HepG2 (cell line): ENCODE data around the gene VAT1L. TPM values are rescaled to one million over a fixed set of nuclear protein-coding genes. Genes with fewer than 3 reads are reported as not detected.

Experiments used
- ATAC-seq: fragments of 200-7000 bp; cut with Tn5 transposase; 3 replicates; pipeline ENCODE4 v1.9.1; 2020; ENCODE audit warnings: mild to moderate bottlenecking, moderate library complexity
- BruUV-seq: library from RNA; stranded (reverse); fragments of 400-500 nt; replicated peaks from 2 replicates; lab custom pipeline; 2021; lab: Mats Ljungman, UMichigan
- CTCF ChIA-PET: fragments of 300-600 bp; formaldehyde crosslinking; extraction: SDS; loops from one replicate; lab custom pipeline; 2021; ENCODE audit warnings: low total read pairs, inconsistent platforms, low intra/inter-chr PET ratio; lab: Yijun Ruan, JAX
- POLR2A ChIA-PET: fragments of 350-600 bp; sonication (Branson Sonifier 250); formaldehyde crosslinking; loops from one replicate; lab custom pipeline; 2020; ENCODE audit warnings: antibody characterized with exemption, inconsistent platforms; lab: Yijun Ruan, JAX
- DNase-seq: peaks from one replicate; pipeline ENCODE4 v3.0.0-alpha.2; 2015; ENCODE audit warnings: low spot score
- FAIRE-seq: peaks from 3 replicates; lab custom pipeline; 2011; peaks lifted over from hg19 to GRCh38; lab: Jason Lieb, UNC
- H2AFZ ChIP-seq: one replicate; pipeline ENCODE4 v1.6.1; 2011; ENCODE audit warnings: low read length, inconsistent platforms
- H3K27ac ChIP-seq: fragments of 300-600 bp; 3 replicates; pipeline ENCODE4 v1.8.0; 2011; ENCODE audit warnings: mixed run types, mild to moderate bottlenecking, mixed read lengths, low read length, inconsistent platforms; ENCODE audit not compliant: insufficient read depth; ENCODE audit errors: extremely low read length
- H3K27me3 ChIP-seq, 2 experiments: fragments of 200-600 bp in 1 of 2; 2 replicates in 1 of 2; 3 replicates in 1 of 2; pipeline versions ENCODE4 v1.6.0 to v1.8.0; 2011; ENCODE audit warnings: low read length in 2 of 2, mild to moderate bottlenecking in 2 of 2, moderate library complexity in 2 of 2, inconsistent platforms in 1 of 2; ENCODE audit not compliant: insufficient read depth in 2 of 2, control insufficient read depth in 1 of 2
- H3K36me3 ChIP-seq, 2 experiments: fragments of 200-600 bp in 1 of 2; replicated peaks in 1 of 2; 2 replicates in 1 of 2; 3 replicates in 1 of 2; pipeline versions ENCODE4 v1.5.1 to v1.8.0; 2011; ENCODE audit warnings: low read length in 2 of 2, inconsistent platforms in 1 of 2; ENCODE audit not compliant: insufficient read depth in 2 of 2, control insufficient read depth in 1 of 2
- H3K4me1 ChIP-seq: 2 replicates; pipeline ENCODE4 v1.5.1; 2012; ENCODE audit warnings: low read length, inconsistent platforms; ENCODE audit not compliant: insufficient read depth
- H3K4me2 ChIP-seq: 2 replicates; pipeline ENCODE4 v1.6.0; 2011; ENCODE audit warnings: low read depth, low read length, inconsistent platforms
- H3K4me3 ChIP-seq, 3 experiments: fragments of 200-600 bp in 1 of 3; sonication (generic), shearing (Covaris generic) in 1 of 3; replicated peaks in 1 of 3; 2 replicates each; pipeline ENCODE4 v1.5.1; 2011 to 2016; ENCODE audit warnings: low read length in 3 of 3, inconsistent platforms in 2 of 3, low read depth in 2 of 3, mild to moderate bottlenecking in 2 of 3, control low read depth in 1 of 3, mixed read lengths in 1 of 3; ENCODE audit not compliant: insufficient read depth in 1 of 3
- H3K79me2 ChIP-seq: one replicate; pipeline ENCODE4 v1.6.1; 2011; ENCODE audit warnings: low read length, inconsistent platforms; ENCODE audit not compliant: insufficient read depth
- H3K9ac ChIP-seq: 2 replicates; pipeline ENCODE4 v1.6.0; 2011; ENCODE audit warnings: mild to moderate bottlenecking, low read depth, low read length, inconsistent platforms; ENCODE audit not compliant: insufficient read depth
- H3K9me3 ChIP-seq: 2 replicates; pipeline ENCODE4 v1.5.1; 2012; ENCODE audit warnings: mild to moderate bottlenecking, low read length
- H4K20me1 ChIP-seq: 2 replicates; pipeline ENCODE4 v1.6.0; 2011; ENCODE audit warnings: inconsistent platforms, mild to moderate bottlenecking, low read length, moderate library complexity; ENCODE audit not compliant: insufficient read depth
- FOSL1 ChIP-seq: sonication (generic); formaldehyde crosslinking; IDR thresholded peaks from 2 replicates; pipeline ENCODE4 v1.9.0; 2021; ENCODE audit warnings: missing genetic modification reagents, borderline replicate concordance
- FOXA3 ChIP-seq: IDR thresholded peaks from 2 replicates; pipeline ENCODE4 v1.6.1; 2016; ENCODE audit warnings: missing genetic modification reagents, missing compliant biosample characterization
- MAF1 ChIP-seq: sonication (generic); formaldehyde crosslinking; IDR thresholded peaks from 2 replicates; pipeline ENCODE4 v1.5.0; 2020; ENCODE audit warnings: missing genetic modification reagents, borderline replicate concordance
- MLLT10 ChIP-seq: sonication (generic); formaldehyde crosslinking; IDR thresholded peaks from 2 replicates; pipeline ENCODE4 v1.4.0; 2020; ENCODE audit warnings: missing genetic modification reagents
- ZIK1 ChIP-seq: sonication (generic); formaldehyde crosslinking; IDR thresholded peaks from 2 replicates; pipeline ENCODE4 v1.5.0; 2020; ENCODE audit warnings: mild to moderate bottlenecking, low read depth, missing genetic modification reagents, borderline replicate concordance
- ZMAT3 ChIP-seq: sonication (generic); formaldehyde crosslinking; conservative IDR thresholded peaks from 2 replicates; pipeline ENCODE4 v1.7.0; 2021; ENCODE audit warnings: missing genetic modification reagents
- ZNF101 ChIP-seq: sonication (generic); formaldehyde crosslinking; IDR thresholded peaks from 2 replicates; pipeline ENCODE4 v1.4.0; 2020; ENCODE audit warnings: mild to moderate bottlenecking, low read depth, missing genetic modification reagents, borderline replicate concordance
- ZNF263 ChIP-seq: sonication (generic); formaldehyde crosslinking; IDR thresholded peaks from 2 replicates; pipeline ENCODE4 v1.4.0; 2020; ENCODE audit warnings: missing genetic modification reagents
- ZNF367 ChIP-seq: sonication (generic); formaldehyde crosslinking; IDR thresholded peaks from 2 replicates; pipeline ENCODE4 v1.4.0; 2020; ENCODE audit warnings: missing genetic modification reagents, borderline replicate concordance
- ZNF543 ChIP-seq: sonication (generic); formaldehyde crosslinking; IDR thresholded peaks from 2 replicates; pipeline ENCODE4 v1.4.0; 2020; ENCODE audit warnings: mild to moderate bottlenecking, missing genetic modification reagents
- ZNF562 ChIP-seq: sonication (generic); formaldehyde crosslinking; IDR thresholded peaks from 2 replicates; pipeline ENCODE4 v1.8.0; 2022; ENCODE audit warnings: missing genetic modification reagents, borderline replicate concordance
- ZNF570 ChIP-seq: sonication (generic); formaldehyde crosslinking; IDR thresholded peaks from 2 replicates; pipeline ENCODE4 v1.4.0; 2020; ENCODE audit warnings: mild to moderate bottlenecking, missing genetic modification reagents, borderline replicate concordance
- ZNF672 ChIP-seq: sonication (generic); formaldehyde crosslinking; IDR thresholded peaks from 2 replicates; pipeline ENCODE4 v1.8.1; 2022; ENCODE audit warnings: missing genetic modification reagents
- WGBS: methylation state at CpG from one replicate; pipeline ENCODE4 v1.1.6; 2017; ENCODE audit warnings: low lambda C conversion rate; 5-methylcytosine and 5-hydroxymethylcytosine counted together
- in situ Hi-C: cut with HindIII; loops from 2 replicates; pipeline ENCODE4 v1.10.0; 2017; ENCODE audit warnings: low pct_unique_long_range_greater_than_20kb; ENCODE audit not compliant: extremely low pct_ligation_motif_present
- intact Hi-C: fragments of 100-400 bp; cut with micrococcal nuclease; formaldehyde crosslinking; loops from one replicate; pipeline ENCODE4 v1.10.0; 2022; ENCODE audit not compliant: unreplicated experiment
- polyA plus RNA-seq, 8 experiments: library from polyadenylated mRNA; depleted of rRNA in 3 of 8; stranded (reverse) in 7 of 8; unstranded in 1 of 8; fragments of >200 nt; fragmentation: Illumina TruSeq in 4 of 8; extraction: Trizol in 4 of 8; gene quantifications; 2 replicates each; pipeline versions ENCODE4 v1.2.1 to v1.2.3, GENCODE V29; 2011 to 2016; ENCODE audit warnings: low read depth in 4 of 8, missing spikeins in 1 of 8, mixed read lengths in 1 of 8; ENCODE audit not compliant: insufficient read depth in 1 of 8
- total RNA-seq, 5 experiments: library from RNA; depleted of rRNA; stranded (reverse); fragments of >200 nt; fragmentation: Illumina TruSeq; extraction: Trizol; gene quantifications; 2 replicates each; pipeline ENCODE4 v1.2.3, GENCODE V29; 2016; ENCODE audit warnings: low read depth in 1 of 5
- TF ChIP-seq, protein P1 (sequence below): sonication (generic); formaldehyde crosslinking; conservative IDR thresholded peaks from 2 replicates; pipeline ENCODE4 v1.8.0; 2022; ENCODE audit warnings: mild to moderate bottlenecking, moderate library complexity, missing genetic modification reagents

The VAT1L gene
- total and polyA plus RNA-seq, 2 of the 13 experiments (the other 11 are each of a cell fraction or from before 2014, with no cell fraction given), result not detected

DNA sequence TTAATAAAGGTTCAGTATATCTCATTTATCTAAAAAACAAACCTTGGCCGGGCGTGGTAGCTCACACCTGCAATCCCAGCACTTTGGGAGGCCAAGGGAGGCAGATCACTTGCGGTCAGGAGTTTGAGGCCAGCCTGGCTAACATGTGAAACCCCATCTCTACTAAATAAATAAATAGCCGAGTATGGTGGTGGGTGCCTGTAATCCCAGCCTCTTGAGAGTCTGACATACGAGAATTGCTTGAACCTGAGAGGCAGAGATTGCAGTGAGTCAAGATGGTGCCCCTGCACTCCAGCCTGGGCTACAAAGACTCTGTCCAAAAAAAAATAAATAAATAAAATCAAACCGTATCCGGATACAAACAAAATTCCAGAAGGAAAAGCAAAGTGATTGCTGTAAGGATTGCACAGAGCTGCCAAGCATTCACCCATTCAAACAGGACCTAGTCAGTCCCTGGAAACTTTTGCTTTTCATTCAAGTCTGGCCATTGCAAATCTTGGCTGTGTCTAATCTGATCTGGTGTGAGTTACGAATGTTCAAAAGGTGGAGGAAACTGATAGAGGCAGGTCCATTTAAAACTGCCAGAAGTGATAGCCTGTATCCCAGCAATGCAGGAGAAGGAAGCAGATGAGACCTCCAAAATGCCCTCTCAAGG lies 131.5 kb downstream of the VAT1L start (continued):
- TF ChIP-seq FOXA3 (CRISPR knock-in tag), result no peak

DNA sequence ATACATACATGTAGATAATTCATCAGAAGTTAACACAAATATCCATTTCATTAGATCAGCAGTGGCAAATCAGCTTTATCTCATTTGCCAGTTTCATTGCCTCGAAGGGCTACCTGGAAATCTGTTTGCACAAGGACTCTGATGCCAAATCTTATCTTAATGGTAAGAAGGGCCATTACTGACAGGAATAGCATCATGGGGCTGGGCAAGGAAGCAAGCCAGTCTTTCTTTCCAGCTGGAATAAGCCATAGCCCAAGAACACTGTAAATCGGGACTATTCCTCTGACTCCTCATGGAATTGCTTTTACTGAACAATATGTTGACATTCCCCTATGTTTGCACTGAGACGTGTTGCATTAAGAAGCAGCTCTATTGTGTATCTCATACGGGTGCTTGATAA lies 132.6 kb downstream of the VAT1L start:
- BruUV-seq, result no TSS peak
- Histone ChIP-seq H3K79me2 (no peaks in the 10 kb centered on the region), H3K4me1 (0 out of 2 replicates have a peak, but pooled peaks cover 5% of the 10 kb centered on the region), H3K9ac (no peak overlapping the region), H3K4me2 (no peak overlapping the region), H2AFZ (no peak overlapping the region), H3K27me3 (peaks cover 0 to 22% of the 10 kb centered on the region in 2 experiments; a peak in 4 of 5 replicates)
- DNase-seq, result no peak
- CTCF ChIA-PET, result no interaction called here
- 2% methylated on average over 4 of the region's 4 CpGs for WGBS
- ATAC-seq, result no peak
- in situ Hi-C loops, result loop anchor here (25.0 kb wide), 1 partner anchor 109 kb away; no protein-coding TSS in a partner anchor
- no peak for FAIRE-seq
- TF ChIP-seq MAF1 (CRISPR knock-in tag) (no peak), ZIK1 (CRISPR knock-in tag) (no peak), ZNF101 (no peak), ZNF562 (no peak), ZNF672 (CRISPR knock-in tag) (no peak), ZNF543 (no peak), ZNF263 (CRISPR knock-in tag) (no peak), ZMAT3 (no peak), MLLT10 (CRISPR knock-in tag) (no peak), ZNF570 (CRISPR knock-in tag) (no peak), ZNF367 (CRISPR knock-in tag) (no peak), FOSL1 (no peak)
- TF ChIP-seq, protein P1, sequence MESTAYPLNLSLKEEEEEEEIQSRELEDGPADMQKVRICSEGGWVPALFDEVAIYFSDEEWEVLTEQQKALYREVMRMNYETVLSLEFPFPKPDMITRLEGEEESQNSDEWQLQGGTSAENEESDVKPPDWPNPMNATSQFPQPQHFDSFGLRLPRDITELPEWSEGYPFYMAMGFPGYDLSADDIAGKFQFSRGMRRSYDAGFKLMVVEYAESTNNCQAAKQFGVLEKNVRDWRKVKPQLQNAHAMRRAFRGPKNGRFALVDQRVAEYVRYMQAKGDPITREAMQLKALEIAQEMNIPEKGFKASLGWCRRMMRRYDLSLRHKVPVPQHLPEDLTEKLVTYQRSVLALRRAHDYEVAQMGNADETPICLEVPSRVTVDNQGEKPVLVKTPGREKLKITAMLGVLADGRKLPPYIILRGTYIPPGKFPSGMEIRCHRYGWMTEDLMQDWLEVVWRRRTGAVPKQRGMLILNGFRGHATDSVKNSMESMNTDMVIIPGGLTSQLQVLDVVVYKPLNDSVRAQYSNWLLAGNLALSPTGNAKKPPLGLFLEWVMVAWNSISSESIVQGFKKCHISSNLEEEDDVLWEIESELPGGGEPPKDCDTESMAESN, result no peak
- TF ChIP-seq, all 625 proteins: peak for 0
- Histone ChIP-seq H3K36me3 (no peaks in the 10 kb centered on the region), H3K9me3 (no peaks in the 10 kb centered on the region), H4K20me1 (no peaks in the 10 kb centered on the region), H3K4me3 (no peak overlapping the region), H3K27ac (no peak overlapping the region)
- POLR2A ChIA-PET, result no interaction called here
- intact Hi-C loops, result no loop called here
